Stomach smooth muscle (tissue), 2 donors: ENCODE results near the gene SRPRB.

ENCODE experiments used
- H3K27ac ChIP-seq: one replicate; pipeline ENCODE4 v1.7.0; 2013; ENCODE audit warnings: mild to moderate bottlenecking, low read length, inconsistent platforms
- H3K27me3 ChIP-seq, 2 donors: one replicate each; pipeline ENCODE4 v1.7.0; 2013; ENCODE audit warnings: low read length in 2 of 2; ENCODE audit not compliant: insufficient read depth in 2 of 2, control insufficient read depth in 1 of 2
- H3K36me3 ChIP-seq, 2 donors: one replicate each; pipeline ENCODE4 v1.7.0; 2013; ENCODE audit warnings: low read length in 2 of 2; ENCODE audit not compliant: control insufficient read depth in 2 of 2, insufficient read depth in 2 of 2
- H3K4me1 ChIP-seq: one replicate; pipeline ENCODE4 v1.7.0; 2013; ENCODE audit warnings: low read length; ENCODE audit not compliant: control insufficient read depth, insufficient read depth
- H3K4me3 ChIP-seq, 2 donors: one replicate each; pipeline ENCODE4 v1.7.0; 2013; ENCODE audit warnings: low read length in 2 of 2
- H3K9ac ChIP-seq, 2 donors: one replicate each; pipeline ENCODE4 v1.7.0; 2013; ENCODE audit warnings: low read length in 2 of 2, mild to moderate bottlenecking in 1 of 2
- H3K9me3 ChIP-seq, 2 donors: one replicate each; pipeline ENCODE4 v1.7.0; 2013; ENCODE audit warnings: low read length in 2 of 2; ENCODE audit not compliant: control insufficient read depth in 2 of 2
- donor health status: healthy.
- donor health status: Pancreatic carcinoma.

SRPRB gene, protein sequence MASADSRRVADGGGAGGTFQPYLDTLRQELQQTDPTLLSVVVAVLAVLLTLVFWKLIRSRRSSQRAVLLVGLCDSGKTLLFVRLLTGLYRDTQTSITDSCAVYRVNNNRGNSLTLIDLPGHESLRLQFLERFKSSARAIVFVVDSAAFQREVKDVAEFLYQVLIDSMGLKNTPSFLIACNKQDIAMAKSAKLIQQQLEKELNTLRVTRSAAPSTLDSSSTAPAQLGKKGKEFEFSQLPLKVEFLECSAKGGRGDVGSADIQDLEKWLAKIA

DNA sequence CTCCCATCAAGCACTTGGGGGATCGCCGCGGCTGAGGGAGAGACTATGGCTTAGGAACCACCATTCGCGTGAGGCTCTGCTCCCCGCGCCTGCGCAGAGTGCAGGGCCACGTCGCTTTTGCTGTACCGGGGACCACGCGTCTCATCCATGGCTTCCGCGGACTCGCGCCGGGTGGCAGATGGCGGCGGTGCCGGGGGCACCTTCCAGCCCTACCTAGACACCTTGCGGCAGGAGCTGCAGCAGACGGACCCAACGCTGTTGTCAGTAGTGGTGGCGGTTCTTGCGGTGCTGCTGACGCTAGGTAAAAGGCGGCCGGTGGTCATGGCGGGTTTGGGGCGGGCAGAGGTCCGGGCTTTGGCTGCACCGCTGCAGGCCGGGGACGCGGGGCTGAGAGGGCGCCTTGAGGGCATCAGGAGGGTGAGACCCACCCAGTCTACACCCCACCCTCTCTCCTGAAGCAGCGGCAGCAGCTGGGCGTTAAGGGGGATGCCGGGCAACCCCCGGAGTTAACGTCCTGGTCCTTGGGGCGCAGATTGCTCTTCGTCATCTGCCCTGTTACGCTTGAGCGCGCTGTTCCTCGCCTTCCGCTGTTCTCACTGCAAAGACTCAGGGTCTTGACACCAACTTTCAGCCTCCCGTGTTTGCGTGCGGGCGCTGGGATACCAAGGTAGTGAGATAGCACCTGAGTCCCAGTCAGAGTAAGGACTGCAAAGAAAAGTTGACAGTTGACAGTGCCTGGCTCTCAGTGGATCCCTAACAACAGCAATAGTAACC, at the start of gene SRPRB:
TSS of gene SRPRB (plus strand) at position 114 of the 774 bp plus-strand sequence. CDS start at position 148, 34 bp downstream.
- H3K27ac ChIP-seq = peak within 1 kb of the TSS; percentile 31
- no peaks in the 10 kb centered on the region for H3K4me1 ChIP-seq
- peaks cover 4 to 12% of the 10 kb centered on the region in 2 donors for H3K36me3 ChIP-seq
- peak within 1 kb of the TSS; percentile 97 to 98 for H3K4me3 ChIP-seq
- H3K9me3 ChIP-seq = no peaks in the 10 kb centered on the region
- H3K9ac ChIP-seq = peak within 1 kb of the TSS; percentile 72 to 78
- H3K27me3 ChIP-seq = peaks cover 0 to 2% of the 10 kb centered on the region in 2 donors

DNA sequence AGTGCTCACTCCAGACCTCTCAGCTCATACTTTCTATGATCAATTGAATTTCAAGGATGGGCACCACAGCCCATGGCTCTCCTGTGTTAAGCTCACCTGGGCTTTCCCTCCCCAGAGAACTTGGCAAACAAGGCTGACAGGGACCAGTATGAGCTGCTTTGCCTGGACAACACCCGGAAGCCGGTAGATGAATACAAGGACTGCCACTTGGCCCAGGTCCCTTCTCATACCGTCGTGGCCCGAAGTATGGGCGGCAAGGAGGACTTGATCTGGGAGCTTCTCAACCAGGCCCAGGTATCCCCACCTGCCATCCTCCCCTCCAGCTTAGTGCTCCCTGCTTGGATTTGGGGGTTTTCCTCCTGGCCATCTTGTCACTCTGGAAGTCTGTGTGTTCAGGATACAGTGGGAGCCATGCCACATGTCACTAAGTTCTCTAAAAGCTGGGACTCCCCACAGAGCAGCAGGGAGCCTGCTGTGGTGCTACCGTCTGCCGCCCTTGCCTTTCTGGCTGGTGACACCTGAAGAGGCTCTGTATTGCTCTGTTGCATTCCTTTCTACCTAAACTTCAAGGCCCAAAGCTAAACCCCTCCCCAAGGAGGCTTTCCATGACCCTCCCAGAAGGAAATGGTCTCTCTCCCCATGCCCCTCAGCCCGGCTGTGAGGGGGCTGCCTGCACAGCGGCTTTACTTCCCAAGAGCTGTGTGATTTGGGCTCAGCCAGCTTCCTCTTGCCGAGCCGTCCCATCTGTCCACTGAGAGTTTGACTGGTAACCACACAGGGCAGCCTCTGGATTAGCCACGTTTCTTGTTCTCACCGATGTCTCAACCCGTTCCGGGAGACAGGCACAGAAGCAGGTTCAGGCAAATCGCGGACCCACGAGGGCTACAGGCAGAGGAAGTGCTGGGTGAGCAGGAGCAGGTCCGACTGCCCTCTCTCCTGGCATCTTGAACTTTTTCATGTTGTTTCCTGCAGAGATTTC, 48.6 kb upstream of the SRPRB start:
- Histone ChIP-seq H3K4me1 (no peaks in the 10 kb centered on the region), H3K4me3 (no peak overlapping the region), H3K27ac (no peak overlapping the region), H3K9me3 (no peaks in the 10 kb centered on the region), H3K9ac (no peak overlapping the region), H3K27me3 (no peaks in the 10 kb centered on the region), H3K36me3 (no peaks in the 10 kb centered on the region)

DNA sequence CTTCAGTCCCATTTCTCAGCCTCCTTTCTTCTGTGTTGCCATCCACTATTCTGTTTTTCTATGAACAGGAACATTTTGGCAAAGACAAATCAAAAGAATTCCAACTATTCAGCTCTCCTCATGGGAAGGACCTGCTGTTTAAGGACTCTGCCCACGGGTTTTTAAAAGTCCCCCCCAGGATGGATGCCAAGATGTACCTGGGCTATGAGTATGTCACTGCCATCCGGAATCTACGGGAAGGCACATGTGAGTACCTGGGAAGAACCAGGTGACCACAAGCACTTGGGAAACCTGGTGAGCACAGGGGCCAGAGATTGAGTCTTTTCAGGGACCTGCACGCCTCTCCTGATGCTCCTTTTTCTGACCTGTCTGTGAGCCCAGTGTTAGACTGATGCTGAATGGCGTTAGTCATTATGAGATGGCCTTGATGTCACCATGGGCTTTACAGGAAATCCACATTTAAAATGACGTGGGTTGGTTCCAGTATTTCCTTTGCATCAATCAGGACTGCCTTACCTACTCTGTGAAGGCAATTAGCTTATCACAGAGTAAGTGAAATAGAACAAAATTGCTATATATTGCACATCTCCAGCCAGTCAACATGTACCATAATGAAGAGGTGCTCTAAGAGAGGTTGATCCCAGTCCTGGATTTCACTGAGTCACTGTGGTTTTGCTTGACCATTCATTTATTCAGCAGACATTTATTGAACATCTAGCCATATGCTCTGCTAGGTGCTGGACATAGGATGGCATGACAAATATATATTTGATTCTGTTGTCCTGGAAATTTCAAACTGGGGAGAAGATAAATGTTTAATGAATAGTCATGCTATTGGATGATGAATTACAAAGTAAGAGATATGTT, 47.7 kb upstream of the SRPRB start:
- no peaks in the 10 kb centered on the region for H3K36me3 ChIP-seq
- no peak overlapping the region for H3K27ac ChIP-seq
- no peaks in the 10 kb centered on the region for H3K27me3 ChIP-seq
- H3K9me3 ChIP-seq = no peaks in the 10 kb centered on the region
- H3K4me1 ChIP-seq = no peaks in the 10 kb centered on the region
- H3K4me3 ChIP-seq = no peak overlapping the region
- no peak overlapping the region for H3K9ac ChIP-seq

DNA sequence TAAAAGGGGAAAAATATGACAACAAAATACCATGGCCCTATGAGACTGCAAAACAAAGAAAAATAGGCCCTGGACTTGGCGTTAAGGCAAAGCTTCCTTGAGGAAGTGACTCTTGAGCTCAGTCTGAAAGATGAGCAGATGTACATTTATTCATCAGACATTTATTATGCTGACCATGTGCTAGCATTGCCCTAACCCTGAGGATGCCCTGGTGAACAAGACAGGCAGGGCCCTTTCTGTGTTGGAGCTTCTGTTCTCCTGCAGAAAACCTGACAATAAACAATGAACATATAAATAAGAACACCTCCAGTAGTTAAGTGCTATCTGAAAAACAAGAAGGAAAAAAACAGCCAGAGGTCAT, 47.1 kb upstream of the SRPRB start:
- H3K27ac ChIP-seq = no peak overlapping the region

DNA sequence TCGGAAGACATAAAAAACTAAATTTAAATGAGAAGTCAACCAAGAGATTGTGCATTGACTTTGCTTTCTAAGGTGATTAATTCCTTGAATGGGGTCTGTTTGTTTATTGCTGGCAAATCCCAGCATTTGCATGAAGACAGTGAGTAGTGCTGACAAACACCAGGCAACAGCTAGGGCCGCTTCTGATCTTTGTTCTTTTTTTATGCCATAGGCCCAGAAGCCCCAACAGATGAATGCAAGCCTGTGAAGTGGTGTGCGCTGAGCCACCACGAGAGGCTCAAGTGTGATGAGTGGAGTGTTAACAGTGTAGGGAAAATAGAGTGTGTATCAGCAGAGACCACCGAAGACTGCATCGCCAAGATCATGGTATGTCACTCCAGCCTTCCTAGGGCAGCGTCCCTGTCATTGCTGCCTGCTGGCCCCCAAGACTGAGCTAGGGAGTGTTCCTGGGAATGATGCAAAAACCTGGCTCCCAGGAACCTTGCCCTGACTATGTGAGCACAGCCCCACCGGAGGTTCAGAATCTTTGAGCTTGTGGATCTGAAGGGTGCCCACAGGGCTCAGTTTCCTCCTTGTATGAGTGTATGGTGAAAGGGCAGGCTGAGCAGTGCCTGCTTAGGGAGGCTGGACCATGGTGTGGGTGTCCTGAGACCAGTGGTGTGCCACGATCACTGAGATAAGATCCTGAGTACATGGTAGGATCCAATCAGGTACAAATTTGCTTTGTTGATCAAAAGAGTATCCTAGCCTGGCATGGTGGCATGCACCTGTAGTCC, 46.5 kb upstream of the SRPRB start:
- no peaks in the 10 kb centered on the region for H3K27me3 ChIP-seq
- H3K27ac ChIP-seq = no peak overlapping the region

More for the DNA sequence above, 47.1 kb upstream of the SRPRB start:
- Histone ChIP-seq H3K4me3 (no peak overlapping the region), H3K36me3 (no peaks in the 10 kb centered on the region), H3K4me1 (no peaks in the 10 kb centered on the region), H3K9me3 (no peaks in the 10 kb centered on the region), H3K27me3 (no peaks in the 10 kb centered on the region), H3K9ac (no peak overlapping the region)

DNA sequence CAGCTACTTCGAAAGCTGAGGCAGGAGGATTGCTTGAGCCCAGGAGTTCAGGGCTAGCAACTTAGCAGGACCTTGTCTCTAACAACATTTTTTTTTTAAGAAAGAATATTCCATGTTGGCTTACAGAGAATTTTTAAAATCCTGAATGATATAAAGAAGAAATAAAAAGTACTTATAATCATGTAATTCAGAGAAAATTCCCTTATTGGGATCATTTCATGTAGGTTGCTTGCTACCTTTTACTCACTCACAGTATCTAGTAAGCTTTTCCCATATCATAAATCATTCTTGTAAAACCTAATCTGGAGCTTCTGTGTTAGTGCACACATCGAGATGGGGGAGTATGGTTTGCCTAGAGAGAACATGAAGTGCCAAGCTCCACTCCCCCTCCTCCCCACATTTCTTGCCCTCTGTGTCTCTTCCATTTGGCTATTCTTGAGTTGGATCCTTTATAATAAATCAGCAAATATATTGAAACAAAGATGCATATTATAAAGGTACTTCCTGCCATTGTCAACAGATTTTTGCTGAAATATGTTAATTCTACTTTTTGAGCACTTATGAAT, 45.8 kb upstream of the SRPRB start:
- Histone ChIP-seq H3K4me1 (no peaks in the 10 kb centered on the region), H3K27me3 (no peaks in the 10 kb centered on the region), H3K9ac (no peak overlapping the region), H3K36me3 (no peaks in the 10 kb centered on the region), H3K4me3 (no peak overlapping the region), H3K27ac (no peak overlapping the region), H3K9me3 (no peaks in the 10 kb centered on the region)

More for the DNA sequence above, 46.5 kb upstream of the SRPRB start:
- no peak overlapping the region for H3K9ac ChIP-seq
- H3K36me3 ChIP-seq = no peaks in the 10 kb centered on the region
- no peaks in the 10 kb centered on the region for H3K9me3 ChIP-seq
- no peaks in the 10 kb centered on the region for H3K4me1 ChIP-seq
- no peak overlapping the region for H3K4me3 ChIP-seq

DNA sequence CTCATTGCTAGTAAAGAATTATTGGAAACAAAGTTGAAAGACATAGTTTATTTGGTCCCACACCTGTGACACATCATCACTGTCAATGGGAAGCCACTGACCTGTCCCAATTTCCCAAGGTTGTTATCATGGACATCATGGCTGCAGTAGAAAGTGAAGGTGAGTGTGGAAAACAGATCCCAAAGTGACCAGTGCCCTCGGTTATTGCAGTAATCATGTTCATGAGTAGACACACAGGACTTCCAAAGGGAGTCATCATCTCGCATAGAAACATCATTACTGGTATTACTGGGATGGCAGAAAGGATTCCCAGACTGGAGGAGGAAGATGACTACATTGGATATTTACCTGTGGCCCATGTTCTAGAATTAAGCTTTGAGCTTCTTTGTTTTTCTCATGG, 44.7 kb upstream of the SRPRB start:
- Histone ChIP-seq H3K9ac (no peak overlapping the region), H3K9me3 (no peaks in the 10 kb centered on the region), H3K4me3 (no peak overlapping the region), H3K36me3 (no peaks in the 10 kb centered on the region), H3K27ac (no peak overlapping the region), H3K4me1 (no peaks in the 10 kb centered on the region), H3K27me3 (no peaks in the 10 kb centered on the region)

DNA sequence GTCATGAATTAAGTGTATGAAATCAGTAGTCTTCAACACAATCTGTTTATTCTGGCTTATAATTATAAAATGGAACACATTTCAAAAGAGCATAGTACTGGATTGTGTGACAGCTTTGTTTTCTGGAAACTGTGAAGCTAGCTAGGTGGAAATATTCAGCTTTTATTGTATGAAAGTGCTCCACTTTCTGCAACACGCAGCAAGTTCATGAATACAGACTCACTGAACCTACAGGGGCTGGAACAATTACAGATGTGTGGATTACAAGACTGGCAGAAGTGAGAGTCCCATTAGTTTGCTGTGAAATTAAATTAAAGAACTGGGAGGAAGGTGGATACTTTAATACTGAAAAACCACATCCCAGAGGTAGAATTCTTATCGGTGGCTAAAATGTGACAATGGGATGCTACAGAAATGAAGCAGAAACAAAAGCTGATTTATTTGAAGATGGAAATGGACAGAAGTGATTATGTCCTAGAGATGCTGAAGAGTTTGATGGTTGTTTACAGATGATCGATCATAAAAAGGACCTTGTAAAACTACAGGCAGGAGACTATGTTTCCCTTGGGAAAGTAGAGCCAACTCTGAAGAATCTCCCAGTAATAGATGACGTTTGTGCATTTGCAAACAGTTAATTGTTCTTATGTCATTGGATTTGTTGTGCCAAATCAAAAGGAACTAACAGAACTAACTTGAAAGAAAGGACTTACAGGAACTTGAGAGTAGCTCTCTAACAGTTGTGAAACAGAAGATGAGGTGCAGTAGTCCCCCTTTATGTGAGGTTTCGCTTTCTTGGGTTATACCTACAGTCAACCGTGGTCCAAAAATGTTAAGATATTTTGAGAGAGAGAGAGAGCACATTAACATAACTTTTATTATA, 43.8 kb upstream of the SRPRB start:
- Histone ChIP-seq H3K27me3 (no peaks in the 10 kb centered on the region), H3K36me3 (no peaks in the 10 kb centered on the region), H3K9me3 (no peaks in the 10 kb centered on the region), H3K4me3 (no peak overlapping the region), H3K27ac (no peak overlapping the region), H3K4me1 (no peaks in the 10 kb centered on the region), H3K9ac (no peak overlapping the region)

DNA sequence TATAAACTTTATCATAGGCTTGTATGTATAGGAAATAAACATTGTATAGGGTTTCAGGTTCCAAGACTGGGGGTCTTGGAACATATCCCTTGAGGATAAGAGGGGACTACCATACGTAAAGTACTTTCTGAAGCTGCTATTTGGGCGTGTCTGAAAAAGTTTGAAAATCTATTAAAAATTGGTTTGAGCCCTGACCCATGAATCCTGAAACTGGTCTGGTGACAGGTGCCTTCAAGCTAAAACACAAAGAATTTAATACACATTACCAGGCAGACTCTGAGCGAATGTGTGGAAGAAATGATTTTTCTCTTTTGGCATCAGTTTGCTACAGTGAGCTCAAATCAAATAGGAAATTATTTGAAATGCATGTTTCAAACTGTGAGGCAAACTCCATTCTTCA, 43.1 kb upstream of the SRPRB start:
- H3K4me3 ChIP-seq = no peak overlapping the region
- H3K9ac ChIP-seq = no peak overlapping the region
- H3K9me3 ChIP-seq = no peaks in the 10 kb centered on the region
- H3K36me3 ChIP-seq = no peaks in the 10 kb centered on the region
- H3K27ac ChIP-seq = no peak overlapping the region
- no peaks in the 10 kb centered on the region for H3K27me3 ChIP-seq
- no peaks in the 10 kb centered on the region for H3K4me1 ChIP-seq
